GM18951 (cell line): ENCODE data around the gene MTMR12.

Experiments
- POLR2A ChIP-seq: IDR thresholded peaks from 4 replicates; pipeline ENCODE4 v1.6.1; 2011; ENCODE audit warnings: mild to moderate bottlenecking; ENCODE audit not compliant: insufficient read length, insufficient read depth; ENCODE audit errors: extremely low read depth
- in situ Hi-C: fragments of 300-500 bp; cut with MboI; formaldehyde crosslinking; loops from one replicate; pipeline ENCODE4 v1.12.0; 2022; ENCODE audit warnings: low sequenced_read_pairs, mixed read lengths, inconsistent platforms; ENCODE audit not compliant: unreplicated experiment

The MTMR12 gene

GRCh38 chr5:32270946-32271345, 41.8 kb downstream of the MTMR12 start:
- in situ Hi-C loops, result no loop called here
- TF ChIP-seq POLR2A, result no peak

GRCh38 chr5:32270178-32270577, 42.6 kb downstream of the MTMR12 start:
- in situ Hi-C loops, result no loop called here
- TF ChIP-seq POLR2A, result no peak

- TF ChIP-seq POLR2A, result no peak
These were observed 46.8 kb downstream of the MTMR12 start for GRCh38 chr5:32265902-32266301.

GRCh38 chr5:32264957-32265572, 47.7 kb downstream of the MTMR12 start:
- in situ Hi-C loops, result no loop called here
- no peak for TF ChIP-seq POLR2A

More at GRCh38 chr5:32265902-32266301, 46.8 kb downstream of the MTMR12 start:
- in situ Hi-C loops, result no loop called here

- in situ Hi-C loops, result no loop called here
- no peak for TF ChIP-seq POLR2A
These were observed 49.1 kb downstream of the MTMR12 start for GRCh38 chr5:32263684-32264083.

GRCh38 chr5:32261198-32261597, 51.5 kb downstream of the MTMR12 start:
- in situ Hi-C loops, result no loop called here
- no peak for TF ChIP-seq POLR2A

GRCh38 chr5:32259033-32259432, 53.7 kb downstream of the MTMR12 start:
- in situ Hi-C loops, result no loop called here
- no peak for TF ChIP-seq POLR2A

GRCh38 chr5:32258424-32258823, 54.3 kb downstream of the MTMR12 start:
- no peak for TF ChIP-seq POLR2A
- in situ Hi-C loops, result no loop called here

GRCh38 chr5:32255540-32255900, 57.2 kb downstream of the MTMR12 start:
- in situ Hi-C loops, result no loop called here
- TF ChIP-seq POLR2A, result no peak

- in situ Hi-C loops, result no loop called here
- no peak for TF ChIP-seq POLR2A
These were observed 57.7 kb downstream of the MTMR12 start for GRCh38 chr5:32254881-32255539.

GRCh38 chr5:32251871-32252458, 60.8 kb downstream of the MTMR12 start:
- in situ Hi-C loops, result no loop called here
- no peak for TF ChIP-seq POLR2A

GRCh38 chr5:32249668-32250067, 63.1 kb downstream of the MTMR12 start:
- no peak for TF ChIP-seq POLR2A
- in situ Hi-C loops, result loop anchor here (25.0 kb wide), 1 partner anchor 363 kb away; no protein-coding TSS in a partner anchor

GRCh38 chr5:32245742-32246141, 67.0 kb downstream of the MTMR12 start:
- in situ Hi-C loops, result loop anchor here (25.0 kb wide), 1 partner anchor 367 kb away; no protein-coding TSS in a partner anchor
- no peak for TF ChIP-seq POLR2A

GRCh38 chr5:32244017-32244416, 68.7 kb downstream of the MTMR12 start:
- TF ChIP-seq POLR2A, result no peak
- in situ Hi-C loops, result loop anchor here (25.0 kb wide), 1 partner anchor 368 kb away; no protein-coding TSS in a partner anchor
